HL-60 (cell line): ENCODE data around the gene SPINT1.

Experiments used
- CTCF ChIP-seq: IDR thresholded peaks from one replicate; pipeline ENCODE4 v1.5.1; 2011; ENCODE audit warnings: low read length, control low read depth, inconsistent platforms; ENCODE audit not compliant: insufficient read depth
- GABPA ChIP-seq: IDR thresholded peaks from 2 replicates; pipeline ENCODE4 v1.6.1; 2012; ENCODE audit warnings: low read depth
- POLR2AphosphoS5 ChIP-seq: IDR thresholded peaks from 2 replicates; pipeline ENCODE4 v1.6.1; 2012; ENCODE audit warnings: low read depth
- REST ChIP-seq: IDR thresholded peaks from 2 replicates; pipeline ENCODE4 v1.6.1; 2012; ENCODE audit warnings: low read depth; ENCODE audit not compliant: insufficient replicate concordance
- SPI1 ChIP-seq: IDR thresholded peaks from 2 replicates; pipeline ENCODE4 v1.6.1; 2012; ENCODE audit warnings: low read depth, mild to moderate bottlenecking, borderline replicate concordance

GRCh38 chr15:40853241-40853890 lies 9.5 kb downstream of the SPINT1 start:
- TF ChIP-seq CTCF (no peak), GABPA (no peak), POLR2AphosphoS5 (no peak), REST (no peak), SPI1 (no peak)
